ENCODE measurements around the gene CPA5.
"Not testable (repeated sequence)": the region's sequence is repeated elsewhere in the genome, so short reads cannot be mapped to it uniquely, and the experiment has no call there.

CPA5 gene

GRCh38 chr7:130359276-130359857 is 14.8 kb downstream of the CPA5 start:
- no peak for DNase-seq

- DNase-seq = no peak
Observed at GRCh38 chr7:130360518-130360917, 15.9 kb downstream of the CPA5 start.

- DNase-seq = no peak
Observed at GRCh38 chr7:130361681-130362080, 17.1 kb downstream of the CPA5 start.

- no peak for DNase-seq
Observed at GRCh38 chr7:130362251-130362816, 17.7 kb downstream of the CPA5 start.

- DNase-seq = peak; percentile 8
Observed at GRCh38 chr7:130363026-130363847, 18.6 kb downstream of the CPA5 start.

- DNase-seq = no peak
Observed at GRCh38 chr7:130364451-130364850, 19.8 kb downstream of the CPA5 start.

GRCh38 chr7:130365088-130365487 is 20.5 kb downstream of the CPA5 start:
- no peak for DNase-seq

- no peak for DNase-seq
Observed at GRCh38 chr7:130365511-130366441, 21.2 kb downstream of the CPA5 start.

- no peak for DNase-seq
Observed at GRCh38 chr7:130366564-130366963, 21.9 kb downstream of the CPA5 start.

- no peak for DNase-seq
Observed at GRCh38 chr7:130367088-130367755, 22.6 kb downstream of the CPA5 start.

- DNase-seq = no peak
Observed at GRCh38 chr7:130367836-130368746, 23.5 kb downstream of the CPA5 start.

GRCh38 chr7:130369110-130369711 is 24.6 kb downstream of the CPA5 start:
- DNase-seq = peak; percentile 36

GRCh38 chr7:130369831-130370550 is 25.4 kb downstream of the CPA5 start:
- no peak for DNase-seq

- no peak for DNase-seq
Observed at GRCh38 chr7:130371046-130371445, 26.4 kb downstream of the CPA5 start.

GRCh38 chr7:130372402-130373165 is 28.0 kb downstream of the CPA5 start:
- no peak for DNase-seq

GRCh38 chr7:130374507-130374906 is 29.9 kb downstream of the CPA5 start:
- DNase-seq = no peak

- not testable (repeated sequence) for DNase-seq
Observed at GRCh38 chr7:130376461-130376860, 31.8 kb downstream of the CPA5 start.

- no peak for DNase-seq
Observed at GRCh38 chr7:130377178-130377577, 32.6 kb downstream of the CPA5 start.

GRCh38 chr7:130379019-130379418 is 34.4 kb downstream of the CPA5 start:
- no peak for DNase-seq
